AG10803 (cell line): ENCODE data around the gene C1orf174.
A peak's percentile ranks its signal among the peaks of the same experiment; 100 is the strongest.

ENCODE experiments used
- DNase-seq: peaks from one replicate; pipeline ENCODE4 v3.0.0; 2010; ENCODE audit warnings: low read depth
- H3K4me3 ChIP-seq: 2 replicates; pipeline ENCODE4 v1.5.1; 2011; ENCODE audit warnings: mild to moderate bottlenecking, low read length, control low read depth
- TF ChIP-seq, protein P1 (sequence below): conservative IDR thresholded peaks from 2 replicates; pipeline ENCODE4 v1.5.1; 2011; ENCODE audit warnings: mild to moderate bottlenecking, low read length, control low read depth, inconsistent platforms

Gene C1orf174

DNA sequence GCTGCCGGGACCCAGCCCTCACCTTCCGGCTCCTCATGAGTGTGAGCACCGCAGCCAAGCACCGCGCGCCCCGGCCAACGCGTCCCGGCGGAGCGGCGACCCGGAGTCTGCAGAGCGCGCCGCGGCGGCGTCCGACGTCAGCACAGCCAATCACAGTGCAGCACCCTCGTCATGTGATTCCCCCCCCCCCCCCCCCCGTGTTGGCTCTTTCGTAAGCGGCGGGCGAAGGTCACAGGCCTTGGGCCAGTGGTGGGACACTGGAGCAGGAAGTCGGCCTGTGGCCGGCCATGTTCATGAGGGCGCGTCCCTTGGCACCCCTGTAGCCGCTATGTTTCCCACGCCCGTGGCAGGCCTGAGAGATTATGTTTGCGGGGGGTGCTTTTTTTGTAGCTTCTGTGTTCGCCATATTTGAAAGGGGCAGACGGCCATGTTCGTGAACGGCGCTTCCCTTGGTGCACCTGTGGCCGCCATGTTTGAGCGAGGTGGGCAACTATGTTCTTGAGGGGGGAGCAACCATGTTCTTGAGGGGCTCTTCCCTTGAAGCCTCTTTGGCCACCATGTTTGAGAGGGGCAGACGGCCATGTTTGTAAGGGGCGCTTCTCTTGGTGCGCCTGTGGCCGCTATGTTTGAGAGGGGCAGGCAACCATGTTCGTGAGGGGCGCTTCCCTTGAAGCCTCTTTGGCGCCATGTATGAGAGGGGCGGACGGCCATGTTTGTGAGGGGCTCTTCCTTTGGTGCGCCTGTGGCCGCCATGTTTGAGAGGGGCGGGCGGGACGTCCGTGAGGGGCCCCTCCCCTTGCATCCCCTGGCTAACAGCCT lies at the start of gene C1orf174:
TSS of gene C1orf174 (minus strand) at position 123 of the 819 bp plus-strand sequence. CDS start at position 37, 86 bp downstream.
- DNase-seq, result peak; percentile 99
- TF ChIP-seq, protein P1, sequence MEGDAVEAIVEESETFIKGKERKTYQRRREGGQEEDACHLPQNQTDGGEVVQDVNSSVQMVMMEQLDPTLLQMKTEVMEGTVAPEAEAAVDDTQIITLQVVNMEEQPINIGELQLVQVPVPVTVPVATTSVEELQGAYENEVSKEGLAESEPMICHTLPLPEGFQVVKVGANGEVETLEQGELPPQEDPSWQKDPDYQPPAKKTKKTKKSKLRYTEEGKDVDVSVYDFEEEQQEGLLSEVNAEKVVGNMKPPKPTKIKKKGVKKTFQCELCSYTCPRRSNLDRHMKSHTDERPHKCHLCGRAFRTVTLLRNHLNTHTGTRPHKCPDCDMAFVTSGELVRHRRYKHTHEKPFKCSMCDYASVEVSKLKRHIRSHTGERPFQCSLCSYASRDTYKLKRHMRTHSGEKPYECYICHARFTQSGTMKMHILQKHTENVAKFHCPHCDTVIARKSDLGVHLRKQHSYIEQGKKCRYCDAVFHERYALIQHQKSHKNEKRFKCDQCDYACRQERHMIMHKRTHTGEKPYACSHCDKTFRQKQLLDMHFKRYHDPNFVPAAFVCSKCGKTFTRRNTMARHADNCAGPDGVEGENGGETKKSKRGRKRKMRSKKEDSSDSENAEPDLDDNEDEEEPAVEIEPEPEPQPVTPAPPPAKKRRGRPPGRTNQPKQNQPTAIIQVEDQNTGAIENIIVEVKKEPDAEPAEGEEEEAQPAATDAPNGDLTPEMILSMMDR, result no peak
- peak within 1 kb of the TSS; percentile 95 for H3K4me3 ChIP-seq

DNA sequence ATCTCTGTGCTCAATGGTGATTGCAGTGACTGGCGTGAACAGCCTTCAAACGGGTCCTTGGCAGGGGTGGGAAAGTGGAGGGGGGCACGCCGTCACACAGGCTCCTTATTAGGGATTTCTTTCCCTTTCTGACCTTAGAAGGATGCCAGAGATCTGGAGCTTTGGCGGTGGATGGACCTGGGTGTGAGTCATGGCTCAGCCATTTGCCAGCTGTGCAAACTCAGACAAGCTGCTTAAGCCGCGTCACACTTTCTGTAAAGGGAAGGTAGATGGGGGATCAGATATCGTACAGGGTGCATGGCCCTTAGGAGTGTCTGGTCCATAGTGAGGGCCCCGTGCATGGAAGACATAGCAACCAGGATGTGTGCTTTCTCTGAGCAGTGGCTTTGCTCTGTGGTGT lies 48.3 kb upstream of the C1orf174 start:
- no peak overlapping the region for H3K4me3 ChIP-seq
- no peak for DNase-seq
- TF ChIP-seq, protein P1, result no peak

DNA sequence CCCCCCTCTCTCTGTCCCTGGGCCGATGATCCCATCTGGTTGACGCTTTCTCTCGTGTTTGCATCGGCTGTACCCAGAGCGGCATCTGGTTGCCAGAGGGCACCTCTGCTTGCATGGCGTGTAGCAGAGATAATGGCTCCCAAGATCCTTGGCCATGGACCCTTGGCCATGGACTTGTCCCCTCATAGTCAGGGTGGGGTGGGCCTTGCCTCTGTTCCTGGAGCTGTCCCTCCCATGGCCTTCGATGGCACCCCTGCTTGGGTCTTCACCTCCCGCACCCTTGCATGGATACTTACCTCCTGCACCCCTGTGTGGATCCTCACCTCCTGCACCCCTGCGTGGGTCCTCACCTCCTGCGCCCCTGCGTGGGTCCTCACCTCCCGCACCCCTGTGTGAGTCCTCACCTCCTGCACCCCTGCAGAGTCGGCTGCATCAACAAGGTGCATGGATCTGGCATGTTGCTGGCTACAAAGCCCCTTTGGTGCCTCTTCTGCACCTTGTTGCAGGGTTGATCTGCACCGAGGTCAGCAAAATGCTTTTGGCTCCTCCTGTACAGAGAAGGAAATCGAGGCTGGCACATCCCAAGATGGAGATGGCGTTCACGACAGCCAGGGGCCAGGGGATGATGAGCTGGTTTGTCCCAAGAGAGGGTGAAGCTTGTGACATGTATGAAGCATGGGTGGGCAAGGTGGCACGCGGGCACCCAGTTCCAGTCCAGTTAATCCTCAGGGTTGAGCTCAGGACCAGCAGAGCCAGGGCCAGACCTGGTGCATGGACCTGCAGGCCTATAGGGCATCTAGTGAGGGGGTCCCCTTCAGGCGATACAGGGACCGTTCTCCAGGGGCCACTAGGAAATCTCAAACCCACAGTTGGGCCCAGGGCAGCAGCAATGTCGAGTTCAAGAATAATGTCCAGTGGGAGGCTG lies 46.1 kb upstream of the C1orf174 start:
- H3K4me3 ChIP-seq, result no peak overlapping the region
- DNase-seq, result no peak
- TF ChIP-seq, protein P1, result no peak

DNA sequence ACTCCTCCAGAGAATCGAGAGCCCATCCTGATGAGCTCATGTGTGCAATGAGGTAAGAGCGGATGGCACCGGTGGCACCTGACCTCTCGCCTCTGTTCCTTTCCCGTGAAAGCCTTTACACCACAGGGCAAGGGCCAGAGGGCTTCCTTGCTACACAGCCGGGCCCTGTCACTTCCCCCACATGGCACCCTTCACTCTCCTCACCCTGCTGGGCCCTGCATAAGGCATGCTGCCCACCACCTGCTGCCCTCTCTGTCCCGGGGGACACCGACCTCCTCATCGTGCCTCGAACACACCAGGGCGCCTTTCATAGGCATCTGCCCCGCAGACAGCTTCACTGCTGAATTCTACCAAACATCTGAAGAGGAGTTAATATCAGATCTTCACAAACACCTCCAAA lies 45.1 kb upstream of the C1orf174 start:
- no peak overlapping the region for H3K4me3 ChIP-seq
- TF ChIP-seq, protein P1, result no peak
- DNase-seq, result no peak

DNA sequence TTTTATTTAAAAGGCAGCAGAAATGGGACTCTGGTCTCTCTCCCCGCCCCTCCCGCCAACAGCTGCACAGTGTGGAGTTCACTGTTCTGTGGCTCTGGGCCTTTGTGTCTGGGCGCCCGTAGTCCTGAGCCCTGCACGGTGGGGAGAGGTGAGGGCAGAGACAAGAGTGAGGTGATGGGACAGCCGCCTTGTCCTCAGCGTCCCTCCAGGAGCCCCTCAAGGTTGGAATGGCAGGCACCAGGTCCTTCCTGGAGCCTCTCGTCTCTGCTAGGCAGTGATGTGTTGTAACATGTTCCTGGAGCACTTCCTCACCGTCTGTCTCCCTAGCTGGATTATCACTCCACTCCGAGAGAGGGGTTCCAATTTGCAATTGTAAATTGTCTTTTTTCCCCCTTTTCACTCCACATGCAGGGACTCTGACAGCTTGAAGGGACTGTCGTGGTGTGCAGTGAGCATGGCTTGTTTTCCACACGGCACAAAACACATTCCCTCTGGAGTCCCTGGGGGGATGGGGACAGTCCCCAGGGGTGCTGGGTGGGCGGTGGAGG lies 44.6 kb upstream of the C1orf174 start:
- TF ChIP-seq, protein P1, result no peak
- H3K4me3 ChIP-seq, result no peak overlapping the region
- no peak for DNase-seq

DNA sequence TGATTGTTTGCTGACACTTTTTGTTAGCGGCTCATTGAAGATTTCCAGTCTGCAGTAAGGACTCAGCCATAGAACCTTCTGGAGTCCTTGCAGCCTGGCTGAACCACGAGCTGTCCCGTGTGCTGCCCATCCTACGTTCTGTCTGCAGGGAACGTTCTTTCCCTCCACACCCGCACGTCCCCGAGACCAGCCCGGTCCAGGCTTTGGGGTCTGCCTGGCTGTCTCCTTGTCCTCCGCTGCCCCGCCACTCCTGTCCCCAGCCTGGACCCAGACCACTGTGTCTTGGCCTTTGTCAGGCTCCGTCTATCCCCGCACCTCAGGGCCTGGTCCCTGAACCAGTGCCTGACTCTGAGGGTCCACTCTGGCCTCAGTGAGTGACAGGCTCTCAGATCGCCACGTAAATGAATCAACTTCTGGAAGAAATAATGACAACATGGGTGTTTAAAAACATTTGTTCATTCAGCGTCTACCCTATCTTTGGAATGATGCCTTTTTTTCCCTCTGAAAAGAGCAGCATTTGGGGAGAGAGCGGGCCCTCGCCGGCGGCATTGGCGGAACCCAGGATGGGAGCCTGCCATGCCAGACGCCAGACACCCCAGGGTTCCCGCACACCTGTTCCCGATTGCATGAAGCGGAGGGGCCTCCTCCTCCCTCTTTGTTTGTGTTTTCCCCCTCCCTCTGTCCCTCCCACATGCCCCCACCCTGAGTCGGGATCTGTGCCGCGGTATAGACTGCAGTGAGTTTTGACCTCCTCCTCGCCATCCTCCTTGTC lies 43.9 kb upstream of the C1orf174 start:
- TF ChIP-seq, protein P1, result no peak
- H3K4me3 ChIP-seq, result no peak overlapping the region
- DNase-seq, result no peak
